ENCODE data around the gene AP1M2.

DNA sequence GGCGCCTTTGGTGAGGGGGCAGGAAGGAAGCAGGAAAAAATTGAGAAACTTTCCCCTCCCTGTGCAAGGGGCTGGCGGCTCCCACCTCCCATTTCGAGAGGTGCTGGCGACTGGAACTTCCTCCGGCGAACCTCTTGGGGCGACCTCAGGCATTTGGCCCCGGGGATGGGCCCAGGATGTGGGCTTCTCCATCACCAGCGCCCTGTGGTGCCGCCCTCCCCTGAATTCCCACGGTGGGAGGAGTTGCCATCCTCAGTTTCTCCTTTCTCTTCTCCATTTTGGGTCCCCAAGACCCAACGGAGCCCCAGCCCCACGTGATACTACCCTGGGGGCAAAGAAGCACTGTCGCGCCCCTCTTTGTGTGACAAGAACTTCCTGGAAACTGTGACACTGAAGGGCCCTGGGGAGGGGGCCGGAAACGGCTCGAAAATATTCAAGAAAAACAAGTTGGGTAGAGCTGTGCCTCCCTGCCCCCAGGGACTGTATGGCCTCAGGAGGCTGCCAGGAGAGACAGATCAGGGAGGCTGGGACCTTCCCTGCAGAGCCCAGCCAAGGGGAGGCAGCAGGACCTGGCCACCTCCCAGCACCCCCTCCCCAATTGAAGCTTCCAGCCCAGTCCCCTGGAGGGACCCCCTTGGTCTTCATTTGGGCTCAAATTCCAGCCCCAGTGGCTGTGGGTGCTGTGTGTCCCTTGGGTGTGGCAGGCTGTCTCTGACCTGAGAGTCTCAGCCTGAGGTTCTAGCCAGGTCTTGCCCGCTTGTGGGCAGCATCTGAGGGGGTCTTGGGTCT lies 16.2 kb upstream of the AP1M2 start:
- no peak for TF ChIP-seq POU6F1 (CRISPR knock-in tag; IDR thresholded peaks at IDR 0.05; ENCODE audit: borderline replicate concordance, low read depth)
- no peak for TF ChIP-seq BACH2 (CRISPR knock-in tag; IDR thresholded peaks at IDR 0.05; ENCODE audit: borderline replicate concordance)
- no peak for TF ChIP-seq RARB (CRISPR knock-in tag; IDR thresholded peaks at IDR 0.05)
- TF ChIP-seq SNAI2 (CRISPR knock-in tag; IDR thresholded peaks at IDR 0.05), result no peak
- TF ChIP-seq ZNF70 (CRISPR knock-in tag; IDR thresholded peaks at IDR 0.05), result no peak

Measured in SK-N-SH treated with all-trans-retinoic acid at 6 μM for 48 hours (cell line).